ENCODE data around the gene ASB18.

ASB18 gene

DNA sequence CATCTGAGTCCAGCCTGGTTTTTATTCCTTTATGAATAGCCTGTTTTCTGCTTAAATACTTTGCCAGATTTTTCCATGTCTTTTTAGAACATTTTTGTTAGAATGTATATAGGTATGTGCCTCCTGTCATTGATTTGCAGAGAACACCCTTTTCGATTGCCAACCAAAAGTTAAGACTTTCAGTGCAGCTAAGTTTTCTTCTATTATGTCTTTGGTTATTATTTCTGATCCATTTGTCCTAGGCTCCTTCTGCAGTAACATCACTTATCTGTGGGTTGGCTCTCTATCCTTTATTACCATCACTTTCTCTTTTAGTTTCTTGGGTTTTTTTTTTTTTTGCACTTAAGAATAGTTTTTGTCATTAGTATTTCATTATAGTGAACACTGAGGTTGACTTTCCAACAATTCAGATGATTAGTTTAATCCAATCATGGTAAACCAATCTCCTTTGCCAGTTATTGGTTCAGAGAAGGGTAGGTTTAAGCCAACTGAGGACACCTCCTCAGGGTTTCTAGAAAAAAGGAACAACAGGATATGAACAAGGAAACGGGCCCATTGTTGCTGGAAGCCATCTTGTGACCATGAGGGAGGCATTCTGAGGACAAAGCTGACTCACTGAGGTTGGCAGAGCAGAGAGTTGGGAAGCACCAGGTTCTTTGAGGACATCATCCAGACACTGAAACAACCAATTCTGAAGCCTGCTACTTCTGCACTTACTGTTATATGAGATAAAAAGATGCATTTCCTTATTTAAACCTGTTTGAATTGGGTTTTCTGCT, 58.1 kb downstream of the ASB18 start:
- no peak for DNase-seq

DNA sequence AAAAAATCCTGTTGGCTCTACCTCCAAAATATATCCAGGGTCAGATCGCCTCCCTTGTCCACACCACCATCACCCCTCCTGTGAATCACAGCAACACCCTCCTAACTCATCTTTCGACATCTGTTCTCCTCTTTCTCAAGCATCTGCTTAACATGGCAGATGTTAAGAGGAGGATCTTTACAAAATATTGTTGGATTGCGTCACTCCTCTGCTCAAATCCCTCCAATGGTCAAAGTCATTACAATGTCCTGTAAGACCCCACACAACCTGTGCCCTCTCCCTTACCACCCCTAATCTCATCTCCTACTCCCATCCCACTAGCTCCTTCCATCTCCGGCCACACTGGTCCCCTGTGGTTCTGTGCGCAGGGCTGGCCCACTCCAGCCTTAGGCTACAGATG, 59.3 kb downstream of the ASB18 start:
- DNase-seq: no peak

DNA sequence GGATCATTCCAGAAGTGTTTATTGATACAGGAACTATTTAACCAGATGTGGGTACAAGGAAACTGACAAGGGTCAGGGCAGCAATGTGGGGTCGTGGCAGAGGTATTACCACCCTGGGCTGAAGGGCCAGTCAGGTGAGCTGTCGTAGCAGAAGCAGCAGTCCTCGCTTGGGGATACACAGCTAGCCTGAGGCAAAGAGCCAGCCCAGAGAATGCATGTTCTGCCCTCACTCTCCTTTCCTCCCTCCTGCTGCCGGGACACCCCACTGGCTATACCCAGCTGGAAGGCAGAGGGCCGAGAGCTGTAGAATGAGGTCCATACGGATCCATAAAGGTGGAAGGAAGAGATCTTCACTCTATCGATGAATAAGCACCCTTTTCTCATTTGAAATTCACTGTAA, 63.8 kb downstream of the ASB18 start:
- no peak for DNase-seq

DNA sequence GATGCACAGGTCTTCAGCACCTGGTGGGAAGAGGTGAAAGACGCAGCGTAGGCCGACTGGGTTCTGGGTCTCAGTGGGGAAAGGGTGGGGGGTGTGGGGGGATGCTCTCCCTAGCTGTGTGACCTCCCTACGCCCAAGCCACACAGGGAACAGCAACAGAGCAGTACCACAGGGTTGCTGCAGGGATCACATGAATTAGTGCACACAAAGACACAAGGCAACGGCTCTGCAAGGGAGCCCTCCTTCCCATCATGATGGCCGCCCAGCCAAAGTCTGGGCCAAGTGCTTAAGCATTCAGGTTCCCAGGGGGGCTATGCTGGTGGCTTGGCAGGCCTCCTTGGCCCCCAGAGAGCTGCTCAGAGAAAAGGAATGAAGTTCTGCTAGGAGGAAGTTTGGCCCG, 67.8 kb downstream of the ASB18 start:
- no peak for DNase-seq

DNA sequence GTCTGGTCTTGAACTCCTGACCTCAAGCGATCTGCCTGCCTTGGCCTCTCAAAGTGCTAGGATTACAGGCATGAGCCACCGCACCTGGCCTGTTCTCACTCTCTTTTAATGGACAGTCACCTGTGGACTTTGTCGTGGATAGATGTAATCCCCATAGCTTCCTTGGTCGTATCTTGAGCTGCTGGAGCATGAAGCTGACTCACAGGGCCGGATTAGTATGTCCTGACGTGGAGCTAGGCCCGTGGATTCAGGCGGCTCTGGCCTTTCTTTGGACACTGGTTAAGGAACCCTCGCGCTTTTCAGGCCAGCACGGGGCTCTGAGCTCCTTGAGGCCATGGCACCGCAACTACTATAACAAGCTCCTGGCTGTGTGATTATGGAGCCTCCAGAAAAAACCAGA, 68.5 kb downstream of the ASB18 start:
- DNase-seq: no peak

DNA sequence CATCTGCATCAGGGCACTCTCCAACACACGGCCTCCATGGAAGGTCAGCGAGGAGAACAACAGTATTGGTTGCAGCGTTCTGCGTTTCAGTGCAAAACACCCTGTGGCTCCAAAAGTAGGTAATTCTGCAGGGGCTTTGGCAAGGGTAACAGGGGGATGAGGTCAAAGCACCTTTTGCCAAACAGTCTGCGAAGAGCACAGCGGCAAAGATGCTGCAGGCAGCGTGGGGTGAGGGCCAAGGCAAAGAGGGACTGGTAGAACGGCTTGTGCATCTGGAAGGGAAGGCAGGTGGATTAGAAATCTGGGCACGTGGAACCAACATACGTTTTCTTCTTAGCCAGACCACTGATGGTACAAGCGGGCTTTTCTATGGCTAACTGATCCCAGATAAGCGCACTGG, 69.4 kb downstream of the ASB18 start:
- DNase-seq: no peak

DNA sequence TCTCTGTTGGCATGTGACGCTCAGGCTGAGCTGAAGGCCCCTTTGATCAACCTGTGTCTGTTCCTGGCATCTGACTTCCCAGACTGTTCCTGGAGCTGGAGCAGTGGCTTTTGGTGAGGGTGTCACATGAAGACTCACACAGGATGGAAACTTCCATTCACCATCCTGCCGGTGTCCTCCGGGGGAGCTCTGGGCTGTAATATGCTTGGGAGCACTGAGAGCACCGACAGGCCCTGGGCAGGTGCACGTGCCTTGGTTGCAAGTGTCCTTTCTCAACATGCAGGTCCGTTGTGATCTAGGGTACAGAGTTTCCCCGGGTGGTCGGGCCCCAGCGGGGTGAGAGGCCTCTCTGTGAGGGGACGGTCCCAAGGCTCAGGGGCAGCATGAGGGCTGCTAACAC, 71.2 kb downstream of the ASB18 start:
- DNase-seq: no peak

DNA sequence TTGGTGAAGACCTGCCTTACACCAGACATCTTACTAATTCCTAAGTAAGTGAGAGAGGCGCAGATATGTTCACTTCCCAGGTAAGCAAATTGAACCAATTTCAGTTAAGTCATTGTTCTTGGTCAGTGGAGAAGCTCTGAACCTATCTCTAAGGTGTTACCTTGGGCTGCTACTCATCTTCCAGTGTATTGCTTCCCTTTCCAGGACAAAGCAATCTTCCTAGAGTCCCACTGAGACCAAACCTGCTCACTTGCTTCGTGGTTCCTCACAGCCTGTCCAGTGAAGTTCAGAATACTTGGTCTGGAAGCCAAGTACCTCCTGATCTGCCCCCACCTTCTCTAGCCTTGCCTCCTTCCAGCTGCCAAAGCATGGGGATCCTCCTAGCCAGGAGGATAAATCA, 73.5 kb downstream of the ASB18 start:
- DNase-seq: no peak

DNA sequence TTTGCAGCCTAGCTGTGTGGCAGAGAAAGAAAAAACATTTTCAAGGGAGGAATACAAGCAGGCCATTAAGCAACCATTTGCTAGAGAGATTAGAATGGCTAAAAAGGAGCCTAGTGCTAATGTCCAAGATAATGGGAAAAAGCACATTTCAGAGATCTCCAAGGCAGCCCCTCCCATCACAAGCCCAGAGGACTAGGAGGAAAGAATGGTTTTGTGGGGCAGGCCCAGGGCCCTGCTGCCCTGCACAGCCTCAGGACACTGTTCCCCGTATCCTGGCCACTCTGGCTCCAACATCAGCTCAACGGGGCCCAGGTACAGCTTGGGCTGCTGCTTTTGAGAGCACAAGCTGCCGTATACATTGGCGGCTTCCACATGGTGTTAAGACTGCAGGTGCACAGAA, 79.5 kb downstream of the ASB18 start:
- DNase-seq: no peak

DNA sequence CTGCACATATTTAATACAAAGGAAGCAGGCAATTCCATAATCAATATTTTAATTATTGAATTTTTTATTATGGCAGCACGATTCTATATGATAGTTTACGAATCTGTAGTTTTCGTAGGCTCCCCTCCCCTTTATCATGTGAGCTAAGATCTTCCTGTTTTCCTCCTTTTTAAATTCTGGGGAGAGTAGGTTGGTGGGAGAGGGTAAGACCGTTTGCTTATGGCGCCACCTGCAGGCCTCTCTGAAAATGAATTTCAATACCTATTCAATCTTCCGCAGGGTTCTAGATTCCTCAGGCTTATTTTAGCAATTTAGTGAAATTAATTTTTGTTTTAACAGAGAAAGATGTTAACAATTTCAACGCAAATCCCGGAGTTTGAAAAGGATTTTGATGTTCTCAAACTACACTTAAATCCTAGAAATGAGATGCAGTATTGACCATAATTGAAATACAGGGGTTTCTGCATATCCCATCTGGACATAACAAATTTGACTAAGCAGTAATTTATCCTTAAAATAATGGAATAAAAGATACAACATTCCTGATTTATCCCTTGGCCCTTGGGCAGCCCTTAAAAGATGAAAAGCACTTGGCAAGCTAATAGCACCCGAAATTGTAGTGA, 83.3 kb downstream of the ASB18 start:
- DNase-seq: no peak

DNA sequence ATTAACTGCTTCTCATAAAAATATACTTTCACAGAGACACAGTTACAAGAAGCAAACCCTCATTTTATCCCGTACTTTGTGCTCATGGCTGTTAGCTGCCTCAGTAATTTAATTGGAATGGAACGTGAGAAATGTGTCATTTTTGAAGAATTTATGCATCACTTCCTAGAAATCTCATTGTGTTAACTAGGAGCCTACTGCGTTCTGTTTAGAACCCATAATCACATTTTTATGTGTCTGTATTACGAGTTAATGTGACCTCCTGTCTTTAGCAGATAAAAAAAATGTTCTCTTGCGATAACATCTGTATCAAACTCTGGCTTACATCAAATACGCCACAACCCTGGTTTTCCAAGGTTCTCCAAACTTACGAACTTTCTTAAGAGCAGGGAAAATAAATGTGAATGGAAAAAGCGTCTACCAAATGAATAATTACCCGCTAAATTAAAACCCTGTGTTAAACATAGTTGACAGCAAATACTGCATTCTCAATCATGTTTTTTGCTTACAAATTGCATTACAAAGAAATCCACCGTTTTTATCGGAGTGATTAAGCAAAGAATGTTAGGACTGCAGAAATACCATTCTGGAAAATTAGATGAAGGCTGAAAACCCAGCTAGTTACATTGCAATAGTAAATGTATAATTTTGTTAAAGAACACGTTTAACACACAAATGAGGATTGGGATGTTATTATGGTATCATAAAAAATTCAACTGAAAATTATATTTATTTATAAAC, 84.0 kb downstream of the ASB18 start:
- DNase-seq: no peak

DNA sequence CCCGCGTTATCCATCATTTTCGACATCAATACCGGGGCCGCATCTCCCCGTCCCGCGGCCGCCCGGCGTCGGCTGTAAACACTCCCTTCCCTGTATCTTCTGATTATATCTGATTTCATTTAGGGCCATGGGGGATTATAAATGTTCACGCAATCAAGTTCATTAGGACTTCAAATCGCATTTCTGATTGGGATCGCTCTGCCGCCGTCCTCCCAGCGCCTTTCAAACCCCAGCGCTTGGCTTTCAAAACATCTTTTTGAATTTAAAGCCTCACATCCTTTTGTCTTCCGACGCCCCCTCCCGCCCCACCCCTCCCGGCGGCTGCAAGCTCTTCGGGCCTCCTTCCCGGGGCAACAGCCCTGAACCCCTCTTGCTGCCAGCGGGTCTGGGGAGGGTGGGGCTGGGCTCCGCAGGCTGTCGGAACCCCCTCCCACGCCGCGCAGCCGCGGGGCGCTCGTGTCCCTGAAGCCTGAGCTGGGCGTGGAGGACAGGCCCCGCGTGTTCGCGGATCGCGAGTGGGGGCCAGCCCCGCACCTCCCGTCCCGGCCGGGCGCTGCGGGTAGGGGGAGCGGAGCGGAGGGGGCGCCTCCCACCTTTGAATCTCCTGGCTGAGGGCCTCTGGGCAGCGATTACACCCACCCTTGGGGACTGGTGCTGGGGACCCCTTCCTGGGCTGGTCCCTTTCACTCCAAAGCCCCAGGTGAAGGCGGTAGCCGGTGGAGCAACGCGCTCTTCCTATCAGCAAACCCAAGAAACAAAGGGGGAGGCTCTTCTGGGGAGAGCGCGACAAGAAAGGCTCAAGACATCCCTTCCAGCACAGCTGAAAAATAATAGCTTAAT, 84.8 kb downstream of the ASB18 start:
- DNase-seq: no peak

DNA sequence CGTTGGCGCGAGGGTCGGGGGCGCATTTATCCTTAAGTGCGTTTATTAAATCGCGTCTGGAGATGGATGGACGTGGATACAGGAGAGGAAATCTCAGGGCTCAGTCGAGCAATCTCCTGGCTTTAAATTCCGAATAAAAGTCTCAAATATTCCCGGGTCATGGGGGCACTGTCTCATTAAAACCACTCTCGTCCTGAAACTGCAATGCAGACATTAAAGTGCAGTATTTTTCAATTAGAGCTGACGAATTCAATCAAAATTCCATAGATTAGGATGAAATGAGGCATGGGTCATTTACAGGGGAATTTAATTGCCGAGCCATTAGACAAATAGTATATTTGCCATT, 85.3 kb downstream of the ASB18 start:
- no peak for DNase-seq

DNA sequence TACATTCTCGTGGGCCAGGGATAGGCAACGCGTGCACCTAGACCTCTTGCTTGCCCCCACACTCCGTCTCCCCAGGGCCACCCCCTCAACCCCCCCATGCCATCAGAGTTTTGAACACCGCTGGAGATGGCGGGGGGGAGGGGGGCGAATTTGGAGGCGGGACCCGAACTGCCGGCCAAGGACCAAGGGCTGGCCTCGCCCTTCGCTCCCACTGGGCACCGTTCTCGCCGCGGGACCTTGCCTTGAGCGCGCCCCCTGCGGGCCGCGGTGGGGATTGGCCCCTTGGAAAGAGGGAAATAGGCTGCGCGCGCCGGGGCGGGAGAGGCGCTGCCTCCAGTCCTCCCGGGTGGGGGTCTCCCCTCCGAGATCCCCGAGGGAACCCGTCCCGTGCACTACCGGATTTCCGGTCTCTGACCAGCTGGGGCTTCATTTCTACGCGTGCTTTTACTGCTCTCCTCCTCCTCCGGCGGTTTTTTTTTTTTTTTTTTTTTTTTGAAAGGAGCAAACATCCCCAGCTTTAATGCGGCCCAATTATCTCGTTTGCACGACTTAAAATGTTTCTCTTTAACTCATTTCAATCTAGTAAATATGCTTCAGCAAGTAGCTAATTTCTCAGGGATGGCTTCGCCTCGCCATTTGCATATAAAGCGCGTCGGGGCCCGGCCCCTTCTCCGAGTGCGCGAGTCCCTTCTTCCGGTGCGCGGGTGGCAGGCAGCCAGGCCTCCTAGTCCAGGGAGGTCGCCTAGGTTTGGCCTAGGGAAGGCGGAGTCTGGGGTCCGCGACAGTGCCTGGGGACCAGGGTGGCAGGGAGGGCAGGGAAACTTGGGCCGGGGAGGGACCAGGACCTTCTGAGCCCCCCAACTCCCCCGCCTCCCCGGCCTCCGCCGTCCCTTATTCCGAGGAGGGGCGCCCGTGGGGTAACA, 86.0 kb downstream of the ASB18 start:
- peak; percentile 68 for DNase-seq

DNA sequence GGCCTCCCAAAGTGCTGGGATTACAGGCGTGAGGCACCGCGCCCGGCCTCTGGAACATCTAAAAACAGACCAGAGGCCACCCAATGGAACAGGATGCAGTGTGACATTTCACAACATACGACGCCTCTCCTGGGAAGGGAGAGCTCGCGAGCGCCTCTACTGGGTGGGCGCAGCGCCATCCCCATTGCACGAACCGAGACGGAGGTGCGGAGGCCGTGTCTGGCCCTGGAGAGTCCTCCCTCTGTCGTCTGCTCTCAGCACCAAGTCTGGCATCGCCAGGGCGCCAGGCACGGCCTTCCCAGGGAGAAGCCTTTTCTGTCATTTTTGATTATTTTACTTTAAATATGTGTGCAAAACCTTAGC, 86.6 kb downstream of the ASB18 start:
- DNase-seq: no peak

DNA sequence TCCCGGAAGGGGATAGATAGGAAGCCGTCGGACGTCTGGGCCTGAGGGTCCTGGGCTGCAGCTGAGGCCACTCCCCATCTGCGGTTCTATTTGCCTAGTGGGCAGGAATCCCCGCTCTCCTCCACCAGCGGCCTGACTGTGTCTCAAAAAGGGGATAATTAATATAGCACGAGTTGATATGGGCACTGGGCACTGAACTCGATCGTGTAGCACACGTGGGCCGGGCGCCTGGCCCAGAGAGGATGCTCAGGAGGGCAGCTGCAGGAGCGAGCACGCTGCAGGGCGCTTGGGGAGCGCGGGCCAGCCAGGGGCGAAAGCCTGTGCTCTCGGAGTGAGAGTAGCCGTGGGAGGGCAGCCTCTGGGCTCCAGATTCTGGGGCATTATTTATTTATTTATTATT, 87.3 kb downstream of the ASB18 start:
- no peak for DNase-seq

DNA sequence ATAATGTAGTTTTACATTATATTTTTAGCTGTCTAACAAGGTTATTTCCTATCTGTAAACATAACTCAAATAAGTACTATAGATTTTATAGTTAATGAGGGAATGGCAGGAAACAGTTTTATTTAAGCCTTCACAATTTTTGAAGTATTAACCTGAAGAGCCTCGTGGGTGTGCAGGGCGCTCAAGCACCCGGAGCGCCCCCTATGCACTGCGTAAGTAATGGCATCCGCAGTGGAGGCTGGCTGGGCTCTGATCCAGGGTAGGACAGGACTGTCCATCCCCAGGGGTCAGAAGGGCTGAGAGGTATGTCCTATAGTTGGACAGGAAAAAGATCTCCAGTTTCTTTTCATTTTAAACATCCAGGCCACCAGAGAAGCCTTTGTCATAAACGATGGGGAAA, 87.8 kb downstream of the ASB18 start:
- no peak for DNase-seq

DNA sequence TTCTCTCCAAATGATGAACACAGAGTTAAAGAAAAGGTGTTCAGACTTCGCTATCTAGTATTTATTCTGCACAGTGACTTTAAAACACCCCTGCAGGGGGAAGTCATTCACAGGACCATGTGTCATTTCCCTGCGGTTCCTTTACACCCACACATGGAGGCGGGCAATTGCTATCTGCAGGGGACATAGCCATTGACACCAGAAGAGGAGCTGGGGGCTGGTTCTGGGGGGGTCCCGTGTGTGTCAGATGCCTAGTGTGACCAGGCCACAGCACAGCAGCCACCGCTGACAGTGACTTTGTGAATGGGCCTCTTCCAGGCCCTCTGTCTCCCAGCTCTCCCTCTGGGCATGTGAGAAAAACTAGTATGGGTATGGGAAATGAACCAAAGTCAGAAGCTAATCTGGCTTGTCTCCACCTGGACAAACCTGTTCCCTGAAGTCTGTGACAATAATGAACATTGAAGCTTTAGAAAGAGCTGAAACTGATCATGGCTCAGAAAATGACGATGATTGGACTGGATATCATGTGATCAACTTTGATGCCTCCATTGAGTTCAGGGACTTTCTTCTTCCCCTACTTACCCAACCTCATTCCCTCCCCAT, 88.6 kb downstream of the ASB18 start:
- no peak for DNase-seq

DNA sequence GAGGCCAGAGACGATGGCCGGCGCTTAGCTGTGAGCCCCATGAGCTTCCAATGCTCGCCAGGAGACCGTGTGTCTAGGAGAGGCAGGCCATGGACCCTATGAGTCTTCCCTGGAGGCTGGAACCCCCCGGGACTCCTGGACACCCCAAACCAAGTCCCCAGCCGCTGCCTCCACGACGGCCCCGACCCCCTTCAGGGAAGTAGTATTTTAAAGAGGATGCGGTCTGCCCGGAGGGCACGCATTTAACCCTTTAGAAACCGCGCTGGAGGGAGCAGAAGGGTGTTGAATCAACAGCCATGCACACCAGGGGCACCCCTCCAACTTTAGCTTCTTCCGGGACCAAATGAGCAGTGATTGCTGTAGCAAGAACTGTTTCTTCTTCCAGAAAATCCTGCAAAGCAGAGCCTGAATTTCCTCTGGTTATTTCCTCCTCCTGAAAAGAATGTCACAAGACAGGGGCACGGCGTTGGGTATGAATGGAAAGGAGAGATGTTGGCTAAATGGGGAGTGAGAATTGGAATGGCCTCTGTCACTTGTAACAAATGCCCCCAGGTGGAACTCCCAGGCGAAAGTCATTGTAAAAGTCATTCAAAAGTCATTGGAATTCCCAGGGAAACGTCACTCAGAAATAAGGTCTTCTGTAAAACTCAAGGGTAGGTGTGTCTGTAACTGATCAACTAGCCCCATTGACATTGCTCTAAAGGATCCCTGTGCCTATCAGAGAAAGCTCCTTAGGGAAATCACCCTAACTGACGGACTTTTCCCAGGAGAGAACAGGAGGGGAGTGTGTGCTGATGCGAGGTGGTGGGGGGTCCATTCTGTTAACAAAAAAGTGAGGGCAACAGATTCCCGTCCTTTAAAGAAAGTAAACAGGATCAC, 90.2 kb downstream of the ASB18 start:
- DNase-seq: no peak

DNA sequence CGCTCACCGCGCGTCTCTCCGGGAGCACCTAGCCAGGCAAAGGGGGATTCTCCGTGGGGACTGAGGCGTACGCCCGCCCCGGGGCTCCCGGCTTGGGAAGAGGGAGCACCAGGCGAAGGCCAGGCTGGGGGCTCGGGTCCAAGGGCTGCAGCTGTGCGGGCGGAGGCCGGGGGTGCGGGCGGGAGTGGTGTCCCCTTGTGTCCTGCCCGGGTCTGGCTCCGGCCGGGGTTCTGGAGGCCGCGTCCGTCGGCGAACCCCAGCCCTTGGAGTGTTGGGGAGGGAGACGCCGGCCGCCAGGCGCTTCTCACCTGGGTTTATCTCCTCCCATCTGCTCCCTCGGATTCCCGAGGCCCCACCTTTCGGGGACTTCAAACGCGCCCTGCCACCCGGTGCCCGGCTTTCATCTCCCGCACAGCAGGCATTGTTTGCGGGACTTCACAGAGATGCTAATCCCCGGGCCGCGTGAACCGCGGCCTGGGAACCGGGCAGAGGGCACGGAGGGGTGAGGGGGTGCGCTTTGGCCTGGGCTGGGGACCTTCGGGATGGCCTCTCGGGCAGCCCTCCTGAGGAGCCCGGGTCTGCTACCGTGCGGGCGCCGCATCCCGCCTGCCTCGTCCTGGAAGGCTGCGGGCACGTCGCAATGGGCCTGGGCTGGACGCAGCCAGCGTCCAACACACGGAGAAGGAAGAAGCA, 91.0 kb downstream of the ASB18 start:
- no peak for DNase-seq
